GM12878 (cell line): ENCODE data around the gene CDK5RAP3. TPM values are rescaled to one million over a fixed set of nuclear protein-coding genes. Genes with fewer than 3 reads are reported as not detected.

Experiments used
- BMI1 ChIP-seq: fragments of 450-650 bp; IDR thresholded peaks from 2 replicates; pipeline ENCODE4 v1.6.1; 2016; ENCODE audit warnings: mild to moderate bottlenecking, moderate library complexity, borderline replicate concordance
- EZH2 ChIP-seq: IDR thresholded peaks from 2 replicates; pipeline ENCODE4 v1.6.1; 2012; ENCODE audit warnings: low read depth, mild to moderate bottlenecking, control low read depth, inconsistent platforms, low read length, borderline replicate concordance; ENCODE audit not compliant: control insufficient read depth
- FOS ChIP-seq: IDR thresholded peaks from 3 replicates; pipeline ENCODE4 v1.6.1; 2011; ENCODE audit warnings: borderline replicate concordance; ENCODE audit not compliant: insufficient read length; ENCODE audit errors: extremely low read depth
- FOXM1 ChIP-seq: IDR thresholded peaks from 2 replicates; pipeline ENCODE4 v1.6.1; 2012; ENCODE audit warnings: low read depth, mild to moderate bottlenecking, inconsistent platforms, low read length, moderate library complexity
- IKZF1 ChIP-seq: fragments of 450-650 bp; conservative IDR thresholded peaks from 2 replicates; pipeline ENCODE4 v1.6.1; 2017; ENCODE audit warnings: antibody characterized with exemption, mild to moderate bottlenecking
- KDM1A ChIP-seq: fragments of 200-600 bp; sonication (generic); IDR thresholded peaks from 2 replicates; pipeline ENCODE4 v1.6.1; 2016; ENCODE audit warnings: borderline replicate concordance
- MEF2A ChIP-seq: IDR thresholded peaks from 2 replicates; pipeline ENCODE4 v1.6.1; 2011; ENCODE audit warnings: low read depth, mild to moderate bottlenecking, low read length, moderate library complexity; ENCODE audit not compliant: insufficient read depth
- MYC ChIP-seq: IDR thresholded peaks from 2 replicates; pipeline ENCODE4 v1.6.1; 2011; ENCODE audit warnings: mild to moderate bottlenecking, low read length, moderate library complexity, inconsistent platforms; ENCODE audit not compliant: insufficient read depth, insufficient replicate concordance, insufficient read length, severe bottlenecking
- NRF1 ChIP-seq: conservative IDR thresholded peaks from 2 replicates; pipeline ENCODE4 v1.6.1; 2011; ENCODE audit warnings: mild to moderate bottlenecking, low read depth, low read length, improper control_type of control experiment
- SRF ChIP-seq, 2 experiments: IDR thresholded peaks; 2 replicates each; pipeline ENCODE4 v1.6.1; 2011; ENCODE audit warnings: low read depth in 2 of 2, low read length in 2 of 2, mild to moderate bottlenecking in 1 of 2, moderate library complexity in 1 of 2
- SUZ12 ChIP-seq: fragments of 200-600 bp; sonication (generic); IDR thresholded peaks from one replicate; pipeline ENCODE4 v1.6.1; 2018; ENCODE audit warnings: antibody characterized with exemption, mild to moderate bottlenecking; ENCODE audit not compliant: unreplicated experiment
- YY1 ChIP-seq: IDR thresholded peaks from 2 replicates; pipeline ENCODE4 v1.6.1; 2011; ENCODE audit warnings: low read depth, mild to moderate bottlenecking, low read length
- ZNF24 ChIP-seq: fragments of 450-650 bp; IDR thresholded peaks from 2 replicates; pipeline ENCODE4 v1.6.1; 2017; ENCODE audit warnings: antibody characterized with exemption, mild to moderate bottlenecking
- ZSCAN29 ChIP-seq: fragments of 450-650 bp; IDR thresholded peaks from 2 replicates; pipeline ENCODE4 v1.6.1; 2017; ENCODE audit warnings: mild to moderate bottlenecking, moderate library complexity
- polyA plus RNA-seq, 11 experiments: library from polyadenylated mRNA; depleted of rRNA in 4 of 11; unstranded in 6 of 11; stranded (reverse) in 5 of 11; fragments of >200 nt; fragmentation: Nextera tagmentation in 4 of 11; fragmentation: Illumina TruSeq in 1 of 11; extraction: Ambion mirVana in 4 of 11; extraction: Trizol in 1 of 11; gene quantifications; 1 replicate in 1 of 11; 2 replicates in 10 of 11; pipeline versions ENCODE4 v1.2.1 to v1.2.3, GENCODE V29; 2011 to 2016; ENCODE audit warnings: inconsistent platforms in 2 of 11, missing spikeins in 2 of 11, low read depth in 1 of 11
- total RNA-seq, 4 experiments: library from RNA; depleted of rRNA in 3 of 4; stranded (reverse); fragments of >200 nt in 3 of 4; fragmentation: Illumina TruSeq in 1 of 4; extraction: Trizol in 1 of 4; gene quantifications; 2 replicates each; pipeline versions ENCODE4 v1.2.1 to v1.2.3, GENCODE V29; 2013 to 2021
- TF ChIP-seq, protein P1 (sequence below): fragments of 450-650 bp; IDR thresholded peaks from 2 replicates; pipeline ENCODE4 v1.6.1; 2017; ENCODE audit warnings: antibody characterized with exemption, mild to moderate bottlenecking, moderate library complexity
- TF ChIP-seq, protein P2 (sequence below): fragments of 450-650 bp; formaldehyde crosslinking; IDR thresholded peaks from 2 replicates; pipeline ENCODE4 v1.4.0; 2022; ENCODE audit warnings: mild to moderate bottlenecking, moderate library complexity
- TF ChIP-seq, protein P3 (sequence below): IDR thresholded peaks from 2 replicates; pipeline ENCODE4 v1.6.1; 2012; ENCODE audit warnings: low read depth, low read length, improper control_type of control experiment

CDK5RAP3 gene
- total and polyA plus RNA-seq, 10 of the 15 experiments (the other 5 are each of a cell fraction or from before 2014, with no cell fraction given): 69.4 to 237 (median 160) TPM

DNA sequence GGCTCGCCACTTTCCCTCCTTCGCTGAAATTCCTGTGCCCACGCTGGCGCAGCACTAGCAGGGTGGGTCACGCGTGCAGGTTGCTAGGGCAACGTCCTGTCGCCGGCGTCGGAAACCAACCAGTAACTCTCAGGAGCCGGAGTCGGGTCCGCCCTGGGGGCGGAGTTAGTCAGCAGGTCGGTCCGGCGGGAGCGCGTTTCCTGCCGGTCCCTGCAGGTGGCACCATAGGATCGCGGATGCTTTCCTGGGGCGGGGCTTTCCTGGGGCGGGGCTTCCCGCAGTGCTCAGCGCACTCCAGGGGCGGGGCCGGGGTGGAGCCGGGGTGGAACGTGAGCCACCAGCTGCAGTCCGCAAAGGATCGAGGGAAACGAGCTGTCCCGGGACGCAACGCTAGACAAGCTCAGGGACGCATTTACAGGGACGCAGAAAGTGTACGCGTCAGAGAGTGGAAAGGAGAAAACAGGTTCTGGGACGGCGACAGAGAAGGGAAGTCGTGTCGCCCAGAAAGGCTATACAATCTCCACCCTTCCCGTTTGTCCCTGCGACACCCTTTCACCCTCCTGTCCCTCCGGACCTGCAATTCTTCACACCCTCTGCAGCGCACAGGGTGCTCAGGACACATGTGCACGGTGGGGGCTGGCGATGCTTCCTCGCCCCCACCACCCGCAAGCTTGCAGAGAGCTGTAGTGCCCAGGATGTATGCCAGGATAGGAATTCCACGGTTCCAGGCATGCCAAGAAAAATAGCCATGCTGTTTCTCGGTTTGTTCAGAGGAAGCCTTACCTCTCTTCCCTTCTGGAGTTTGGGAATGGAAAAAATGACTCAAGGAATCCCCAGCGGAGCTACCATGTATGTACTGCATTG is 54.4 kb downstream of the CDK5RAP3 start (continued):
- no peak for TF ChIP-seq NRF1
- no peak for TF ChIP-seq FOXM1
- TF ChIP-seq SRF (IDR thresholded peaks at IDR 0.05; ENCODE audit: low read depth in 2 of 2, low read length in 2 of 2): no peak
- TF ChIP-seq YY1: peak; percentile 58; the same call in 1 of the 2 replicates
- peak; percentile 36; the same call in 1 of the 2 replicates for TF ChIP-seq IKZF1
- no peak for TF ChIP-seq SUZ12
- no peak for TF ChIP-seq KDM1A
- TF ChIP-seq FOS: no peak
- TF ChIP-seq MEF2A: 0 out of 2 replicates have a peak, but pooled peaks have one; percentile 15
- TF ChIP-seq, protein P1, sequence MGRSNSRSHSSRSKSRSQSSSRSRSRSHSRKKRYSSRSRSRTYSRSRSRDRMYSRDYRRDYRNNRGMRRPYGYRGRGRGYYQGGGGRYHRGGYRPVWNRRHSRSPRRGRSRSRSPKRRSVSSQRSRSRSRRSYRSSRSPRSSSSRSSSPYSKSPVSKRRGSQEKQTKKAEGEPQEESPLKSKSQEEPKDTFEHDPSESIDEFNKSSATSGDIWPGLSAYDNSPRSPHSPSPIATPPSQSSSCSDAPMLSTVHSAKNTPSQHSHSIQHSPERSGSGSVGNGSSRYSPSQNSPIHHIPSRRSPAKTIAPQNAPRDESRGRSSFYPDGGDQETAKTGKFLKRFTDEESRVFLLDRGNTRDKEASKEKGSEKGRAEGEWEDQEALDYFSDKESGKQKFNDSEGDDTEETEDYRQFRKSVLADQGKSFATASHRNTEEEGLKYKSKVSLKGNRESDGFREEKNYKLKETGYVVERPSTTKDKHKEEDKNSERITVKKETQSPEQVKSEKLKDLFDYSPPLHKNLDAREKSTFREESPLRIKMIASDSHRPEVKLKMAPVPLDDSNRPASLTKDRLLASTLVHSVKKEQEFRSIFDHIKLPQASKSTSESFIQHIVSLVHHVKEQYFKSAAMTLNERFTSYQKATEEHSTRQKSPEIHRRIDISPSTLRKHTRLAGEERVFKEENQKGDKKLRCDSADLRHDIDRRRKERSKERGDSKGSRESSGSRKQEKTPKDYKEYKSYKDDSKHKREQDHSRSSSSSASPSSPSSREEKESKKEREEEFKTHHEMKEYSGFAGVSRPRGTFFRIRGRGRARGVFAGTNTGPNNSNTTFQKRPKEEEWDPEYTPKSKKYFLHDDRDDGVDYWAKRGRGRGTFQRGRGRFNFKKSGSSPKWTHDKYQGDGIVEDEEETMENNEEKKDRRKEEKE: no peak
- no peak for TF ChIP-seq MYC
- TF ChIP-seq, protein P2, sequence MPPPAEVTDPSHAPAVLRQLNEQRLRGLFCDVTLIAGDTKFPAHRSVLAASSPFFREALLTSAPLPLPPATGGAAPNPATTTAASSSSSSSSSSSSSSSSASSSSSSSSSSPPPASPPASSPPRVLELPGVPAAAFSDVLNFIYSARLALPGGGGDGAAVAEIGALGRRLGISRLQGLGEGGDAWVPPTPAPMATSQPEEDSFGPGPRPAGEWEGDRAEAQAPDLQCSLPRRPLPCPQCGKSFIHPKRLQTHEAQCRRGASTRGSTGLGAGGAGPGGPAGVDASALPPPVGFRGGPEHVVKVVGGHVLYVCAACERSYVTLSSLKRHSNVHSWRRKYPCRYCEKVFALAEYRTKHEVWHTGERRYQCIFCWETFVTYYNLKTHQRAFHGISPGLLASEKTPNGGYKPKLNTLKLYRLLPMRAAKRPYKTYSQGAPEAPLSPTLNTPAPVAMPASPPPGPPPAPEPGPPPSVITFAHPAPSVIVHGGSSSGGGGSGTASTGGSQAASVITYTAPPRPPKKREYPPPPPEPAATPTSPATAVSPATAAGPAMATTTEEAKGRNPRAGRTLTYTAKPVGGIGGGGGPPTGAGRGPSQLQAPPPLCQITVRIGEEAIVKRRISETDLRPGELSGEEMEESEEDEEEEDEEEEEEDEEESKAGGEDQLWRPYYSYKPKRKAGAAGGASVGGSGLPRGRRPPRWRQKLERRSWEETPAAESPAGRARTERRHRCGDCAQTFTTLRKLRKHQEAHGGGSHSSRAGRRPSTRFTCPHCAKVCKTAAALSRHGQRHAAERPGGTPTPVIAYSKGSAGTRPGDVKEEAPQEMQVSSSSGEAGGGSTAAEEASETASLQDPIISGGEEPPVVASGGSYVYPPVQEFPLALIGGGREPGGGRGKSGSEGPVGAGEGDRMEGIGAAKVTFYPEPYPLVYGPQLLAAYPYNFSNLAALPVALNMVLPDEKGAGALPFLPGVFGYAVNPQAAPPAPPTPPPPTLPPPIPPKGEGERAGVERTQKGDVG (CRISPR knock-in tag): no peak
- TF ChIP-seq ZSCAN29: no peak
- TF ChIP-seq ZNF24: no peak
- TF ChIP-seq, protein P3, sequence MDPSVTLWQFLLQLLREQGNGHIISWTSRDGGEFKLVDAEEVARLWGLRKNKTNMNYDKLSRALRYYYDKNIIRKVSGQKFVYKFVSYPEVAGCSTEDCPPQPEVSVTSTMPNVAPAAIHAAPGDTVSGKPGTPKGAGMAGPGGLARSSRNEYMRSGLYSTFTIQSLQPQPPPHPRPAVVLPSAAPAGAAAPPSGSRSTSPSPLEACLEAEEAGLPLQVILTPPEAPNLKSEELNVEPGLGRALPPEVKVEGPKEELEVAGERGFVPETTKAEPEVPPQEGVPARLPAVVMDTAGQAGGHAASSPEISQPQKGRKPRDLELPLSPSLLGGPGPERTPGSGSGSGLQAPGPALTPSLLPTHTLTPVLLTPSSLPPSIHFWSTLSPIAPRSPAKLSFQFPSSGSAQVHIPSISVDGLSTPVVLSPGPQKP: no peak
- peak; percentile 98 for TF ChIP-seq BMI1
- no peak for TF ChIP-seq EZH2
